HepG2 (cell line): ENCODE data around the gene CIAO3. TPM values are rescaled to one million over a fixed set of nuclear protein-coding genes. Genes with fewer than 3 reads are reported as not detected.

Source experiments
- AFF4 ChIP-seq: sonication (generic); formaldehyde crosslinking; IDR thresholded peaks from 2 replicates; pipeline ENCODE4 v1.4.0; 2020; ENCODE audit warnings: missing genetic modification reagents
- ATF4 ChIP-seq, 2 experiments: fragments of 450-650 bp in 1 of 2; sonication (generic) in 1 of 2; formaldehyde crosslinking; IDR thresholded peaks; 2 replicates each; pipeline versions ENCODE4 v1.5.0 to v1.8.0; 2020 to 2022; ENCODE audit warnings: mild to moderate bottlenecking in 1 of 2, missing genetic modification reagents in 1 of 2
- ATF7 ChIP-seq, 2 experiments: fragments of 450-650 bp in 1 of 2; sonication (generic) in 1 of 2; formaldehyde crosslinking in 1 of 2; IDR thresholded peaks; 2 replicates each; pipeline versions ENCODE4 v1.4.0 to v1.6.1; 2016 to 2020; ENCODE audit warnings: antibody characterized with exemption in 1 of 2, mild to moderate bottlenecking in 1 of 2, missing genetic modification reagents in 1 of 2
- CBFB ChIP-seq: sonication (generic); formaldehyde crosslinking; IDR thresholded peaks from 2 replicates; pipeline ENCODE4 v1.4.0; 2020; ENCODE audit warnings: missing genetic modification reagents
- CHCHD3 ChIP-seq: sonication (generic); formaldehyde crosslinking; IDR thresholded peaks from 2 replicates; pipeline ENCODE4 v1.8.0; 2022; ENCODE audit warnings: mild to moderate bottlenecking, missing genetic modification reagents, moderate library complexity
- E2F1 ChIP-seq: sonication (generic); formaldehyde crosslinking; IDR thresholded peaks from 2 replicates; pipeline ENCODE4 v1.5.0; 2020; ENCODE audit warnings: missing genetic modification reagents
- EED ChIP-seq: sonication (generic); formaldehyde crosslinking; IDR thresholded peaks from 2 replicates; pipeline ENCODE4 v1.5.0; 2020; ENCODE audit warnings: mild to moderate bottlenecking, missing genetic modification reagents
- ELF1 ChIP-seq: sonication (generic); formaldehyde crosslinking; IDR thresholded peaks from 2 replicates; pipeline ENCODE4 v1.4.0; 2020; ENCODE audit warnings: missing genetic modification reagents
- KDM6A ChIP-seq: IDR thresholded peaks from 2 replicates; pipeline ENCODE4 v1.6.1; 2016; ENCODE audit warnings: low read depth
- PAF1 ChIP-seq: IDR thresholded peaks from 2 replicates; pipeline ENCODE4 v1.6.1; 2016; ENCODE audit warnings: missing genetic modification reagents, missing compliant biosample characterization
- RBAK ChIP-seq: sonication (generic); formaldehyde crosslinking; IDR thresholded peaks from 2 replicates; pipeline ENCODE4 v1.5.1; 2020; ENCODE audit warnings: mild to moderate bottlenecking, missing genetic modification reagents
- YEATS2 ChIP-seq: sonication (generic); formaldehyde crosslinking; IDR thresholded peaks from 2 replicates; pipeline ENCODE4 v1.4.0; 2020; ENCODE audit warnings: missing genetic modification reagents, borderline replicate concordance
- ZBTB2 ChIP-seq: sonication (generic); formaldehyde crosslinking; IDR thresholded peaks from 2 replicates; pipeline ENCODE4 v1.8.0; 2022; ENCODE audit warnings: low read depth, missing genetic modification reagents
- ZNF160 ChIP-seq: sonication (generic); formaldehyde crosslinking; IDR thresholded peaks from 2 replicates; pipeline ENCODE4 v1.8.0; 2022; ENCODE audit warnings: mild to moderate bottlenecking, inconsistent platforms, missing genetic modification reagents
- ZNF230 ChIP-seq: sonication (generic); formaldehyde crosslinking; IDR thresholded peaks from 2 replicates; pipeline ENCODE4 v1.4.0; 2020; ENCODE audit warnings: mild to moderate bottlenecking, missing genetic modification reagents
- ZNF501 ChIP-seq: sonication (generic); formaldehyde crosslinking; IDR thresholded peaks from 2 replicates; pipeline ENCODE4 v1.5.1; 2020; ENCODE audit warnings: mild to moderate bottlenecking, moderate library complexity, missing genetic modification reagents
- ZNF564 ChIP-seq: sonication (generic); formaldehyde crosslinking; IDR thresholded peaks from 2 replicates; pipeline ENCODE4 v1.8.1; 2023; ENCODE audit warnings: mild to moderate bottlenecking, missing genetic modification reagents
- ZNF674 ChIP-seq: sonication (generic); formaldehyde crosslinking; IDR thresholded peaks from 2 replicates; pipeline ENCODE4 v1.5.0; 2020; ENCODE audit warnings: low read depth, mild to moderate bottlenecking, missing genetic modification reagents
- ZNF781 ChIP-seq: sonication (generic); formaldehyde crosslinking; IDR thresholded peaks from 2 replicates; pipeline ENCODE4 v1.5.1; 2020; ENCODE audit warnings: borderline replicate concordance, mild to moderate bottlenecking, missing genetic modification reagents; ENCODE audit errors: not compliant biosample characterization
- polyA plus RNA-seq, 8 experiments: library from polyadenylated mRNA; depleted of rRNA in 3 of 8; stranded (reverse) in 7 of 8; unstranded in 1 of 8; fragments of >200 nt; fragmentation: Illumina TruSeq in 4 of 8; extraction: Trizol in 4 of 8; gene quantifications; 2 replicates each; pipeline versions ENCODE4 v1.2.1 to v1.2.3, GENCODE V29; 2011 to 2016; ENCODE audit warnings: low read depth in 4 of 8, missing spikeins in 1 of 8, mixed read lengths in 1 of 8; ENCODE audit not compliant: insufficient read depth in 1 of 8
- total RNA-seq, 5 experiments: library from RNA; depleted of rRNA; stranded (reverse); fragments of >200 nt; fragmentation: Illumina TruSeq; extraction: Trizol; gene quantifications; 2 replicates each; pipeline ENCODE4 v1.2.3, GENCODE V29; 2016; ENCODE audit warnings: low read depth in 1 of 5
- TF ChIP-seq, protein P1 (sequence below): sonication (generic); formaldehyde crosslinking; conservative IDR thresholded peaks from 2 replicates; pipeline ENCODE4 v1.8.1; 2023; ENCODE audit warnings: missing genetic modification reagents

Gene CIAO3
- total and polyA plus RNA-seq, 2 of the 13 experiments (the other 11 are each of a cell fraction or from before 2014, with no cell fraction given): 21.7 to 25.0 TPM

DNA sequence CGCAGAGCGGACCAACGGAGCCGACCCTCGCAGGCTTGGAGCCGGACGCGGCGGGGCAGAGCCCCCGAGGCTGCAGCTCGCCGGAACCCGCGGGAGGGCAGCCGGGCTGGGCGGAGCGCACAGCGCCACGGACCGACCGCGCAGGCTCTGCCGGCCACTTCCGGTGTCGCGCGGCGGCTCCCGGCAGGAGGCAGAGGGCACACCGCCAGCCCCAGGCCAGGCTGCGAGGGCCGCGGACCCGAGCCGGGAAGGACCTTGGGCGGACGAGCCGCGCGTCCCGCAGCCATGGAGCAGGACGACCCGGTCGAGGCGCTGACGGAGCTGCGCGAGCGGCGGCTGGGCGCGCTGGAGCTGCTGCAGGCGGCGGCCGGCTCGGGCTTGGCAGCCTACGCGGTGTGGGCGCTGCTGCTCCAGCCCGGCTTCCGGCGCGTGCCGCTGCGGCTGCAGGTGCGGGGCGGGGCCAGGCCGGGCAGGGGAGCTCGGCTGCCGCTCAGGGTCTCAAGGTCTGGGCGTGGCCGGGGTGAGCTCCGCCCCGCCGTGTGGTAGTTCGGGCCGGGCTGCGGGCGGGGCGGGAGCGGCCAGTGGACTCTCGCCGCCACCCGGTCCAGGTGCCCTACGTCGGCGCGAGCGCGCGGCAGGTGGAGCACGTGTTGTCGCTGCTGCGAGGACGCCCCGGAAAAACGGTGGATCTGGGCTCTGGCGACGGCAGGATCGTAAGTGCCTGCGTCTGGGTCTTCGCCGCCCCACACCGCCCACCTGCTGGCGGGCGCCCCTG is 19.6 kb downstream of the CIAO3 start, which contains the start of gene ANTKMT (continued):
- TF ChIP-seq CBFB (CRISPR knock-in tag): no peak; the same call in 1 of the 2 replicates
- TF ChIP-seq, protein P1, sequence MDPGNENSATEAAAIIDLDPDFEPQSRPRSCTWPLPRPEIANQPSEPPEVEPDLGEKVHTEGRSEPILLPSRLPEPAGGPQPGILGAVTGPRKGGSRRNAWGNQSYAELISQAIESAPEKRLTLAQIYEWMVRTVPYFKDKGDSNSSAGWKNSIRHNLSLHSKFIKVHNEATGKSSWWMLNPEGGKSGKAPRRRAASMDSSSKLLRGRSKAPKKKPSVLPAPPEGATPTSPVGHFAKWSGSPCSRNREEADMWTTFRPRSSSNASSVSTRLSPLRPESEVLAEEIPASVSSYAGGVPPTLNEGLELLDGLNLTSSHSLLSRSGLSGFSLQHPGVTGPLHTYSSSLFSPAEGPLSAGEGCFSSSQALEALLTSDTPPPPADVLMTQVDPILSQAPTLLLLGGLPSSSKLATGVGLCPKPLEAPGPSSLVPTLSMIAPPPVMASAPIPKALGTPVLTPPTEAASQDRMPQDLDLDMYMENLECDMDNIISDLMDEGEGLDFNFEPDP (CRISPR knock-in tag): no peak
- peak; percentile 82; the same call in 1 of the 2 replicates for TF ChIP-seq ZNF564
- 0 out of 2 replicates have a peak, but pooled peaks have one; percentile 29 for TF ChIP-seq CHCHD3 (CRISPR knock-in tag)
- TF ChIP-seq ZNF160 (CRISPR knock-in tag): no peak; the same call in 1 of the 2 replicates
- TF ChIP-seq ZBTB2 (CRISPR knock-in tag): no peak; the same call in none of the 2 replicates
- no peak for TF ChIP-seq ZNF230 (CRISPR knock-in tag)
- TF ChIP-seq RBAK (CRISPR knock-in tag): no peak
- TF ChIP-seq ZNF781 (CRISPR knock-in tag): peak; percentile 51
- TF ChIP-seq PAF1: no peak
- TF ChIP-seq ATF7 (IDR thresholded peaks at IDR 0.05): no peak
- TF ChIP-seq ATF7 (CRISPR knock-in tag; IDR thresholded peaks at IDR 0.05): peak; percentile 48; the same call in 1 of the 2 replicates
- TF ChIP-seq KDM6A (CRISPR knock-in tag): no peak
- peak; percentile 60; the same call in 1 of the 2 replicates for TF ChIP-seq ZNF501
- TF ChIP-seq AFF4: no peak
- peak; percentile 55; the same call in 1 of the 2 replicates for TF ChIP-seq E2F1 (CRISPR knock-in tag)
- no peak for TF ChIP-seq ATF4 (CRISPR knock-in tag; IDR thresholded peaks at IDR 0.05)
- peak; percentile 48; the same call in 1 of the 2 replicates for TF ChIP-seq EED (CRISPR knock-in tag)
- TF ChIP-seq YEATS2 (CRISPR knock-in tag): no peak
- peak; percentile 76; the same call in 1 of the 2 replicates for TF ChIP-seq ZNF674 (CRISPR knock-in tag)
- no peak for TF ChIP-seq ELF1
